ENCODE measurements around the gene GPC3.

The GPC3 gene

DNA sequence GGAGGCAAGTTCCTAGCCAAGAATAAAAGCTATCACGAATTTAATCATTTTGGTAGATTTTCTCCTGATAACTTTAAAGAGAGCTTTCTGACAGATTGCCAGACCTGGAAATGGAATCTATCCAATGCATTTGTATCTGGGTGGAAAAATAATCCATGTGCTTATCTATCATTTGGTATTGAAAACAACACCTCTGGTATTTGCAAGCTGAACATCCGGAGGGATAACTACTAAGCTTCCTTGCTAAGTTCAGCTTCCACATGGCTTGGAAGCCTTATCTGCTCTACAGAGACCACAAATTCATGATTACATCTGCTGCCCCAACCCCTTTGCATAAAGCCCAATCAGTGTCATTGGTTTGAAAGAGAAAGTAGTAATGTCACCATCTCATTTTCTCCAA, 230.7 kb downstream of the GPC3 start:
- Histone ChIP-seq H3K9me3 (ENCODE audit: severe bottlenecking) (no peaks in the 10 kb centered on the region), H3K4me3 (ENCODE audit: severe bottlenecking) (no peak overlapping the region), H3K27ac (ENCODE audit: poor library complexity, severe bottlenecking) (no peak overlapping the region), H3K27me3 (ENCODE audit: insufficient read depth, poor library complexity, severe bottlenecking) (no peaks in the 10 kb centered on the region), H3K36me3 (ENCODE audit: low read depth) (no peaks in the 10 kb centered on the region), H3K4me1 (ENCODE audit: insufficient read depth, poor library complexity, severe bottlenecking) (no peaks in the 10 kb centered on the region)
- TF ChIP-seq, protein P1, sequence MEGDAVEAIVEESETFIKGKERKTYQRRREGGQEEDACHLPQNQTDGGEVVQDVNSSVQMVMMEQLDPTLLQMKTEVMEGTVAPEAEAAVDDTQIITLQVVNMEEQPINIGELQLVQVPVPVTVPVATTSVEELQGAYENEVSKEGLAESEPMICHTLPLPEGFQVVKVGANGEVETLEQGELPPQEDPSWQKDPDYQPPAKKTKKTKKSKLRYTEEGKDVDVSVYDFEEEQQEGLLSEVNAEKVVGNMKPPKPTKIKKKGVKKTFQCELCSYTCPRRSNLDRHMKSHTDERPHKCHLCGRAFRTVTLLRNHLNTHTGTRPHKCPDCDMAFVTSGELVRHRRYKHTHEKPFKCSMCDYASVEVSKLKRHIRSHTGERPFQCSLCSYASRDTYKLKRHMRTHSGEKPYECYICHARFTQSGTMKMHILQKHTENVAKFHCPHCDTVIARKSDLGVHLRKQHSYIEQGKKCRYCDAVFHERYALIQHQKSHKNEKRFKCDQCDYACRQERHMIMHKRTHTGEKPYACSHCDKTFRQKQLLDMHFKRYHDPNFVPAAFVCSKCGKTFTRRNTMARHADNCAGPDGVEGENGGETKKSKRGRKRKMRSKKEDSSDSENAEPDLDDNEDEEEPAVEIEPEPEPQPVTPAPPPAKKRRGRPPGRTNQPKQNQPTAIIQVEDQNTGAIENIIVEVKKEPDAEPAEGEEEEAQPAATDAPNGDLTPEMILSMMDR (IDR thresholded peaks at IDR 0.05; ENCODE audit: poor library complexity, severe bottlenecking): no peak
- no peak for ATAC-seq (ENCODE audit: low read depth)
- DNase-seq (ENCODE audit: low spot score): no peak

DNA sequence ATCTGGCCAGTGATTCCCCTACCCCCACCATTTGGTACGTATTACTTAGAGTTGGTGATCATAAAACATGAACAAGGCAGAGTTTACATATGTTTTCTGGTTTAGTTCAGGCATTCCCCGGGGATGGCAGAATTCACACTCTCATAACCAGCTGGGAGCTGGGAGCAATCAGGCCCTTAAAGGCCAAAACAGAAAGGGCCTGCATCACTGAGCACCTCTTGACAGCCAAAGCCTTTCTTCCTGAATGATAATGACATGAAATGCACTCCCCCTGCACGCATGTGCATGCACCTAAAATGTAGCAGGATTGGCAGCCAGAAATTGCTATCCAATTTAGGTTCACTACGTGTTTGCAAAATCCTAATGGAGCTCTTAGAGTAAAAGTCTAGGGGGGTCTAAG, 235.4 kb downstream of the GPC3 start:
- no peak overlapping the region for H3K4me3 ChIP-seq (ENCODE audit: severe bottlenecking)
- TF ChIP-seq, protein P1 (IDR thresholded peaks at IDR 0.05; ENCODE audit: poor library complexity, severe bottlenecking): no peak
- no peak for DNase-seq (ENCODE audit: low spot score)
- H3K9me3 ChIP-seq (ENCODE audit: severe bottlenecking): no peaks in the 10 kb centered on the region
- ATAC-seq (ENCODE audit: low read depth): no peak
- no peaks in the 10 kb centered on the region for H3K36me3 ChIP-seq (ENCODE audit: low read depth)
- no peaks in the 10 kb centered on the region for H3K27me3 ChIP-seq (ENCODE audit: insufficient read depth, poor library complexity, severe bottlenecking)
- no peak overlapping the region for H3K27ac ChIP-seq (ENCODE audit: poor library complexity, severe bottlenecking)
- H3K4me1 ChIP-seq (ENCODE audit: insufficient read depth, poor library complexity, severe bottlenecking): no peaks in the 10 kb centered on the region

DNA sequence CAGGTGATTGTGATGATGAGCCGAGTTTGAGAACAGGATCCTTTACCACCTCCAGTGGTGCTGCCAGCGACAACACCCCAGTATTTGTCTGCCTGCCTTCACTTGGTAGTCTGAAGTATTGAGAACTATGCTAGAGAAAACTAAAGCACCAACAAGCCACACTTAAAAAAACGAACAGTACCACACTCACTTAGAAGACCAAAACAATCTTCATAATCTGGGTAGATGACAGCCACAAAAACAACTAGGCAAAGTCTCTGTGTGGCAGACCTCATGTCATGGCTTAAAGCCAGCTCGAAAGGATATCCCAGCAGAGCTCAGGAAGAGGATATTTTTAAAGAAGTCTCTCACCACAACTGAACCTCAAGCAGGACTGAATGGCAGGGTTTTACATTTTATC, 236.0 kb downstream of the GPC3 start:
- no peaks in the 10 kb centered on the region for H3K4me1 ChIP-seq (ENCODE audit: insufficient read depth, poor library complexity, severe bottlenecking)
- H3K9me3 ChIP-seq (ENCODE audit: severe bottlenecking): no peaks in the 10 kb centered on the region
- no peak overlapping the region for H3K4me3 ChIP-seq (ENCODE audit: severe bottlenecking)
- H3K27ac ChIP-seq (ENCODE audit: poor library complexity, severe bottlenecking): no peak overlapping the region
- DNase-seq (ENCODE audit: low spot score) (no peak), ATAC-seq (ENCODE audit: low read depth) (no peak)
- TF ChIP-seq, protein P1 (IDR thresholded peaks at IDR 0.05; ENCODE audit: poor library complexity, severe bottlenecking): no peak
- no peaks in the 10 kb centered on the region for H3K27me3 ChIP-seq (ENCODE audit: insufficient read depth, poor library complexity, severe bottlenecking)
- no peaks in the 10 kb centered on the region for H3K36me3 ChIP-seq (ENCODE audit: low read depth)

DNA sequence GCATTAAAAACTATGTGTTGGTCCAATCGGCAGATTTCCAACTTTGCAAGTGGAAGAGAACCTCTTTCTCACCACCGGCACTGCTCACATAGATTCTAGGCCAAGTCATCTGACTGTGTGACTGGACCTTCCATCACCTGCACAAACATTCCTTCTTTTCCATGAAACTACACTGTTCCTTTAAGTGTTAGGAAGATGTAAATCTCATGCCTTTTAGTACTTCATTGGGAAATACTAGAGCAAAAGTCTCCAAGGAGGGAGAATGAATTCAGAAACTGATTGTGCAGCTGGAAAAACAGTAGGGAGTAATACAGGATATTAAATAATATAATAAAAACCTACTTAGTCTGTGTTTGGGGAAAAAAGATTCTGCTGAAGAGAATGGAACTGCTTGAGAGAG, 238.2 kb downstream of the GPC3 start:
- no peak overlapping the region for H3K27ac ChIP-seq (ENCODE audit: poor library complexity, severe bottlenecking)
- H3K27me3 ChIP-seq (ENCODE audit: insufficient read depth, poor library complexity, severe bottlenecking): no peaks in the 10 kb centered on the region

DNA sequence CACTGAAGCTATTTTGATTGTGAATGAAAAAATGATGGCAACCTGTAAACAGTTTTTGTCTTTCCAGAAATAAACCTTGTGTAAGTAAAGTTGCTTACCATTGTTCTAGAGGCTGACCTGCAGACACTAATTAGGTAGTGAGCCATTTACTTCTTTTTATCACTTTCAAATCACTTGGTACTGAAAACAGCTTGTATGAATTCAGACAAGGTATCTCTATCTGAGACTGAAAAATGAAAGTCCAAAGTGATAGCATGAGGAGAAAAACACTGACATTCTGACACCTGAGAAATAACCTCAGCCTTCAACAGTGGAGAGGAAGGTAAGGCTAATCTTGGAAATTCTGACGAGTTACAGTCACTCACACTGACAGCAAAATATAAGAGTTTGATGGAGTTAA, 238.8 kb downstream of the GPC3 start:
- Histone ChIP-seq H3K27me3 (ENCODE audit: insufficient read depth, poor library complexity, severe bottlenecking) (no peaks in the 10 kb centered on the region), H3K27ac (ENCODE audit: poor library complexity, severe bottlenecking) (no peak overlapping the region), H3K9me3 (ENCODE audit: severe bottlenecking) (no peaks in the 10 kb centered on the region), H3K4me3 (ENCODE audit: severe bottlenecking) (no peak overlapping the region), H3K36me3 (ENCODE audit: low read depth) (no peaks in the 10 kb centered on the region), H3K4me1 (ENCODE audit: insufficient read depth, poor library complexity, severe bottlenecking) (no peaks in the 10 kb centered on the region)
- DNase-seq (ENCODE audit: low spot score): no peak
- TF ChIP-seq, protein P1 (IDR thresholded peaks at IDR 0.05; ENCODE audit: poor library complexity, severe bottlenecking): no peak
- no peak for ATAC-seq (ENCODE audit: low read depth)

More for the DNA sequence above, 238.2 kb downstream of the GPC3 start:
- no peak for DNase-seq (ENCODE audit: low spot score)
- Histone ChIP-seq H3K9me3 (ENCODE audit: severe bottlenecking) (no peaks in the 10 kb centered on the region), H3K4me3 (ENCODE audit: severe bottlenecking) (no peak overlapping the region), H3K36me3 (ENCODE audit: low read depth) (no peaks in the 10 kb centered on the region), H3K4me1 (ENCODE audit: insufficient read depth, poor library complexity, severe bottlenecking) (no peaks in the 10 kb centered on the region)
- no peak for ATAC-seq (ENCODE audit: low read depth)
- TF ChIP-seq, protein P1 (IDR thresholded peaks at IDR 0.05; ENCODE audit: poor library complexity, severe bottlenecking): no peak
